ENCODE results near the gene ZBTB9.

- TF ChIP-seq SUZ12 (IDR thresholded peaks at IDR 0.05; ENCODE audit: extremely low read depth, insufficient read depth, insufficient read length) (no peak), YY1 (IDR thresholded peaks at IDR 0.05; ENCODE audit: insufficient read depth, insufficient read length) (no peak)
Observed at GRCh38 chr6:33437666-33438065, 16.7 kb upstream of the ZBTB9 start.
